PFSK-1 (cell line): ENCODE measurements around the gene KCTD16.

Source experiments
- FOXP2 ChIP-seq: optimal IDR thresholded peaks from 2 replicates; pipeline ENCODE3; 2011; ENCODE audit warnings: borderline replicate concordance, control low read depth, inconsistent platforms; ENCODE audit not compliant: insufficient read depth; ENCODE audit errors: extremely low read length, extremely low read depth
- POLR2AphosphoS5 ChIP-seq: IDR thresholded peaks from 2 replicates; pipeline ENCODE4 v1.6.1; 2012; ENCODE audit warnings: low read depth, mild to moderate bottlenecking, control low read depth, low read length, moderate library complexity
- REST ChIP-seq, 2 experiments: IDR thresholded peaks; 2 replicates each; pipeline versions ENCODE4 v1.6.1 to v1.8.0; 2011 to 2012; ENCODE audit warnings: low read depth in 2 of 2, low read length in 2 of 2, control low read depth in 1 of 2, inconsistent platforms in 1 of 2, mild to moderate bottlenecking in 1 of 2, moderate library complexity in 1 of 2; ENCODE audit not compliant: insufficient read depth in 1 of 2
- SIN3A ChIP-seq: IDR thresholded peaks from 2 replicates; pipeline ENCODE4 v1.6.1; 2012; ENCODE audit warnings: mild to moderate bottlenecking, low read length, moderate library complexity, borderline replicate concordance; ENCODE audit not compliant: insufficient read depth
- TAF1 ChIP-seq: IDR thresholded peaks from 2 replicates; pipeline ENCODE4 v1.6.1; 2012; ENCODE audit warnings: low read length, control low read depth, borderline replicate concordance; ENCODE audit not compliant: insufficient read depth

- TF ChIP-seq REST (IDR thresholded peaks at IDR 0.05; ENCODE audit: insufficient read depth in 1 of 2, low read depth in 2 of 2, low read length in 2 of 2) (no peak), SIN3A (no peak), POLR2AphosphoS5 (no peak), TAF1 (no peak), FOXP2 (no peak)
Observed at GRCh38 chr5:144265643-144266247, 95.1 kb downstream of the KCTD16 start.
